SKM-1 (cell line): ENCODE results near the gene SYNPO2L.

Source experiments
- DNase-seq: peaks from one replicate; lab custom pipeline; 2025; ENCODE audit not compliant: unreplicated experiment; lab: John Stamatoyannopoulos, UW

The SYNPO2L gene

GRCh38 chr10:73650537-73651331 lies 5.1 kb downstream of the SYNPO2L start:
- DNase-seq = no peak

GRCh38 chr10:73649876-73650536 lies 5.8 kb downstream of the SYNPO2L start:
- no peak for DNase-seq

- DNase-seq = no peak
These were observed 6.6 kb downstream of the SYNPO2L start for GRCh38 chr10:73648975-73649829.

- DNase-seq = no peak
These were observed 7.8 kb downstream of the SYNPO2L start for GRCh38 chr10:73647875-73648651.

GRCh38 chr10:73647211-73647874 lies 8.5 kb downstream of the SYNPO2L start:
- no peak for DNase-seq

- no peak for DNase-seq
These were observed 9.2 kb downstream of the SYNPO2L start for GRCh38 chr10:73646598-73647041.

- no peak for DNase-seq
These were observed 10.6 kb downstream of the SYNPO2L start for GRCh38 chr10:73645251-73645650.

- DNase-seq = no peak
These were observed 11.1 kb downstream of the SYNPO2L start for GRCh38 chr10:73644767-73645166.

GRCh38 chr10:73644015-73644743 lies 11.7 kb downstream of the SYNPO2L start:
- DNase-seq = peak; percentile 68

GRCh38 chr10:73643362-73643761 lies 12.5 kb downstream of the SYNPO2L start:
- no peak for DNase-seq

- no peak for DNase-seq
These were observed 14.3 kb downstream of the SYNPO2L start, which contains the start of gene MYOZ1 for GRCh38 chr10:73641328-73642060. MYOZ1 (minus strand) TSS chr10:73641474; CDS start chr10:73640017, 1,457 bp downstream.

- no peak for DNase-seq
These were observed 16.5 kb downstream of the SYNPO2L start for GRCh38 chr10:73639286-73639685.

GRCh38 chr10:73635781-73636180 lies 20.0 kb downstream of the SYNPO2L start:
- no peak for DNase-seq

GRCh38 chr10:73634421-73634820 lies 21.4 kb downstream of the SYNPO2L start:
- DNase-seq = no peak

GRCh38 chr10:73629165-73629564 lies 26.7 kb downstream of the SYNPO2L start:
- no peak for DNase-seq

- no peak for DNase-seq
These were observed 27.4 kb downstream of the SYNPO2L start for GRCh38 chr10:73628405-73628804.

GRCh38 chr10:73627300-73627699 lies 28.5 kb downstream of the SYNPO2L start:
- DNase-seq = no peak

- DNase-seq = peak; percentile 86
These were observed 29.7 kb downstream of the SYNPO2L start for GRCh38 chr10:73625884-73626752.
